ENCODE results near the gene TPD52L2.
"Not testable (repeated sequence)": the region's sequence is repeated elsewhere in the genome, so short reads cannot be mapped to it uniquely, and the experiment has no call there.

The TPD52L2 gene

GRCh38 chr20:63855363-63856097, 9.5 kb upstream of the TPD52L2 start:
- DNase-seq (ENCODE audit: low spot score) = no peak

GRCh38 chr20:63856098-63856511, 9.0 kb upstream of the TPD52L2 start:
- no peak for DNase-seq (ENCODE audit: low spot score)

- no peak for DNase-seq (ENCODE audit: low spot score)
Measured at GRCh38 chr20:63857764-63858392, 7.2 kb upstream of the TPD52L2 start.

GRCh38 chr20:63858393-63859165, 6.5 kb upstream of the TPD52L2 start:
- no peak for DNase-seq (ENCODE audit: low spot score)

GRCh38 chr20:63859166-63859699, 5.8 kb upstream of the TPD52L2 start:
- no peak for DNase-seq (ENCODE audit: low spot score)

- DNase-seq (ENCODE audit: low spot score) = no peak
Measured at GRCh38 chr20:63860325-63861051, 4.6 kb upstream of the TPD52L2 start.

GRCh38 chr20:63861365-63861934, 3.6 kb upstream of the TPD52L2 start, which contains the start of gene ABHD16B:
Gene ABHD16B (plus strand): TSS chr20:63861498. CDS start chr20:63861541, 43 bp downstream.
- no peak for DNase-seq (ENCODE audit: low spot score)

GRCh38 chr20:63861981-63862901, 2.8 kb upstream of the TPD52L2 start:
- no peak for DNase-seq (ENCODE audit: low spot score)

- DNase-seq (ENCODE audit: low spot score) = no peak
Measured at GRCh38 chr20:63863021-63863797, 1.9 kb upstream of the TPD52L2 start.

- peak; percentile 89 for DNase-seq (ENCODE audit: low spot score)
Measured at GRCh38 chr20:63863798-63864544, 1.1 kb upstream of the TPD52L2 start.

- no peak for DNase-seq (ENCODE audit: low spot score)
Measured at GRCh38 chr20:63864545-63864977, 509 bp upstream of the TPD52L2 start.

- not testable (repeated sequence) for DNase-seq (ENCODE audit: low spot score)
Measured at GRCh38 chr20:63867042-63867441, 2.0 kb downstream of the TPD52L2 start.

GRCh38 chr20:63868264-63868663, 3.2 kb downstream of the TPD52L2 start:
- DNase-seq (ENCODE audit: low spot score) = no peak

- DNase-seq (ENCODE audit: low spot score) = no peak
Measured at GRCh38 chr20:63873477-63873971, 8.5 kb downstream of the TPD52L2 start.

- not testable (repeated sequence) for DNase-seq (ENCODE audit: low spot score)
Measured at GRCh38 chr20:63874241-63874640, 9.2 kb downstream of the TPD52L2 start.

- DNase-seq (ENCODE audit: low spot score) = peak; percentile 28
Measured at GRCh38 chr20:63876489-63877036, 11.5 kb downstream of the TPD52L2 start.

GRCh38 chr20:63877755-63878470, 12.8 kb downstream of the TPD52L2 start:
- peak; percentile 13 for DNase-seq (ENCODE audit: low spot score)
